Testis (tissue), 2 donors: ENCODE results near the gene BCL11B.

Experiments used
- POLR2A ChIP-seq: fragments of 450-650 bp; IDR thresholded peaks from one replicate; pipeline ENCODE4 v1.6.1; 2017; ENCODE audit warnings: antibody characterized with exemption, mild to moderate bottlenecking, moderate library complexity
- TF ChIP-seq, protein P1 (sequence below), 3 experiments: fragments of 450-650 bp in 2 of 3; fragments of 200-600 bp in 1 of 3; sonication (generic) in 1 of 3; IDR thresholded peaks; one replicate each; pipeline ENCODE4 v1.5.1; 2016 to 2019; ENCODE audit warnings: antibody characterized with exemption in 3 of 3, mild to moderate bottlenecking in 2 of 3, moderate library complexity in 1 of 3

DNA sequence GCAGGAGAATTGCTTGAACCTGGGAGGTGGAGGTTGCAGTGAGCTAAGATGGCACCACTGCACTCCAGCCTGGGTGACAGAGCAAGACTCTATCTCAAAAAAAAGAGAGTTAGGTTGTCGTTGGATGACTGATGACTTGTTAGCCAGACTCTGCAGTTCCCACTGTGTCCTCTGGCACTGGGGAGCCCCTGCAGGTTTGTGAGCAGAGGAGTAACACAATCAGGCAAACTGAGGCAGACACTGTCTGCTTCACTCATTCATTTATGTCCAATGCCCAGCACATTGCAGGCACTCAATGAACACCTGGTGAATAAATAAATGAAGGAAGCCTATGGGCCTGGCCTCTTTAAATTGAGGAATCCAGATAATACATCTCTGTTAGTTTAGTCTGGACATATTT is 41.2 kb upstream of the BCL11B start:
- TF ChIP-seq, protein P1, sequence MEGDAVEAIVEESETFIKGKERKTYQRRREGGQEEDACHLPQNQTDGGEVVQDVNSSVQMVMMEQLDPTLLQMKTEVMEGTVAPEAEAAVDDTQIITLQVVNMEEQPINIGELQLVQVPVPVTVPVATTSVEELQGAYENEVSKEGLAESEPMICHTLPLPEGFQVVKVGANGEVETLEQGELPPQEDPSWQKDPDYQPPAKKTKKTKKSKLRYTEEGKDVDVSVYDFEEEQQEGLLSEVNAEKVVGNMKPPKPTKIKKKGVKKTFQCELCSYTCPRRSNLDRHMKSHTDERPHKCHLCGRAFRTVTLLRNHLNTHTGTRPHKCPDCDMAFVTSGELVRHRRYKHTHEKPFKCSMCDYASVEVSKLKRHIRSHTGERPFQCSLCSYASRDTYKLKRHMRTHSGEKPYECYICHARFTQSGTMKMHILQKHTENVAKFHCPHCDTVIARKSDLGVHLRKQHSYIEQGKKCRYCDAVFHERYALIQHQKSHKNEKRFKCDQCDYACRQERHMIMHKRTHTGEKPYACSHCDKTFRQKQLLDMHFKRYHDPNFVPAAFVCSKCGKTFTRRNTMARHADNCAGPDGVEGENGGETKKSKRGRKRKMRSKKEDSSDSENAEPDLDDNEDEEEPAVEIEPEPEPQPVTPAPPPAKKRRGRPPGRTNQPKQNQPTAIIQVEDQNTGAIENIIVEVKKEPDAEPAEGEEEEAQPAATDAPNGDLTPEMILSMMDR (IDR thresholded peaks at IDR 0.05) = no peak
- no peak for TF ChIP-seq POLR2A
